ENCODE results near the gene KLK2.

- TF ChIP-seq POLR2A (IDR thresholded peaks at IDR 0.05; ENCODE audit: borderline replicate concordance, extremely low read depth, insufficient read depth, insufficient read length) (no peak), REST (IDR thresholded peaks at IDR 0.05; ENCODE audit: low read depth) (no peak), RAD21 (IDR thresholded peaks at IDR 0.05; ENCODE audit: low read depth) (no peak), CTCF (IDR thresholded peaks at IDR 0.05 in 2 of 3, conservative IDR thresholded peaks at IDR 0.05 in 1 of 3; ENCODE audit: borderline replicate concordance in 1 of 3, insufficient read depth in 1 of 3, low read depth in 2 of 3, low read length in 2 of 3) (no peak), SIN3A (IDR thresholded peaks at IDR 0.05; ENCODE audit: low read depth) (no peak), YY1 (IDR thresholded peaks at IDR 0.05; ENCODE audit: extremely low read depth, insufficient replicate concordance, low read depth, low read length) (no peak), EZH2 (IDR thresholded peaks at IDR 0.05) (no peak), POLR2AphosphoS5 (IDR thresholded peaks at IDR 0.05; ENCODE audit: low read depth, low read length) (no peak), ZNF274 (IDR thresholded peaks at IDR 0.05; ENCODE audit: low read depth, low read length) (no peak), CEBPB (IDR thresholded peaks at IDR 0.05; ENCODE audit: low read depth) (no peak), FOSL1 (IDR thresholded peaks at IDR 0.05; ENCODE audit: low read depth) (no peak), JUND (IDR thresholded peaks at IDR 0.05) (no peak), MAX (IDR thresholded peaks at IDR 0.05) (no peak)
Measured at GRCh38 chr19:50909240-50910070, 36.2 kb downstream of the KLK2 start.

All from HCT116 (cell line).